ENCODE results near the gene DCXR. TPM values are rescaled to one million over a fixed set of nuclear protein-coding genes. Genes with fewer than 3 reads are reported as not detected.

DCXR gene
- total and polyA plus RNA-seq, 2 of the 13 experiments (the other 11 are each of a cell fraction or from before 2014, with no cell fraction given): 287 to 311 TPM

DNA sequence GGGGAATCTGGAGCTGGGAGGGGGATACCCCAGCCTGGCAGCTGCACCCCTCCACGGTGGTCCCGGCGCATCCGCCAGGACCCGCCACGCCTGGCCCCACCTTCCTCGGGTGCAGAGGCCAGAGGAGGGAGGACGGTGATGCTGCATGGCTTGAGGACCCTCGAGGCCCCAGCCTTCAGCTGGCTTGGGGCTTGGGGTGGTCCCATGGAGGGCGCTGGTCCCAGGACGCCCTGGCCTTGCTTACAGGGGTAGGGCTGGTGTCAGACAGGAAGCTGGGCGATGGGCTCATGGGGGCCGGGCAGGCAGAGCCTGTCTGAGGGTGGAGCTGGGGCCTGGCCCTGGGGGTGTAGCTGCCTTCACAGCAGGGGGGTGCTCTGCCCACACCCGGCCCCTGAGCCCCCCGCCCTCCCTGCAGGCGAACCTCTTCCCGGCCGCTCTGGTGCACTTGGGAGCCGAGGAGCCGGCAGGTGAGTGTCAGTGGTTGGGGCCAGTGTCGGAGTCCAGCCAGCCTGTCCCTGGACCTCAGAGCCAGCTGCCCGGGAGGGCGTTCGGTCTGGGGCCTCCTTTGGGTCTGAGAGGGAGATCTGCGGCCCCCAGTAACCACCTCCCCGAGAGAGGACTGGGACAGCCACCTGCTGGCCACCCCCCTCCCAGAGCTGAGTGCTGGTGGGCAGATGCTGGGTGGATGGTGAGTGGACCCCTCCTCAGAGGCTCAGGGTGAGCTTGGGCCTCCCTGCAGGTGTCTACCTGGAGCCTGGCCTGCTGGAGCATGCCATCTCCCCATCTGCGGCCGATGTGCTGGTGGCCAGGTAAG, 21.2 kb downstream of the DCXR start:
- no TSS peak for BruUV-seq (replicated peaks)
- in situ Hi-C loops (cut with HindIII; ENCODE audit: extremely low pct_ligation_motif_present, low pct_unique_long_range_greater_than_20kb): no loop called here
- Histone ChIP-seq H3K9me3 (ENCODE audit: low read length) (no peaks in the 10 kb centered on the region), H3K79me2 (ENCODE audit: insufficient read depth, low read length) (peaks cover 13% of the 10 kb centered on the region), H3K4me3 (replicated peaks in 1 of 3; ENCODE audit: insufficient read depth in 1 of 3, low read depth in 2 of 3, low read length in 3 of 3) (no peak overlapping the region), H2AFZ (ENCODE audit: low read length) (no peak overlapping the region), H3K27me3 (ENCODE audit: control insufficient read depth in 1 of 2, insufficient read depth in 2 of 2, low read length in 2 of 2) (no peaks in the 10 kb centered on the region), H3K9ac (ENCODE audit: insufficient read depth, low read depth, low read length) (peak overlapping the region; percentile 26; the same call in 1 of the 2 replicates), H3K36me3 (replicated peaks in 1 of 2; ENCODE audit: control insufficient read depth in 1 of 2, insufficient read depth in 2 of 2, low read length in 2 of 2) (peaks cover 24 to 31% of the 10 kb centered on the region in 2 experiments), H3K4me1 (ENCODE audit: insufficient read depth, low read length) (peaks cover 99% of the 10 kb centered on the region), H4K20me1 (ENCODE audit: insufficient read depth, low read length) (no peaks in the 10 kb centered on the region; the same call in 1 of the 2 replicates), H3K27ac (ENCODE audit: extremely low read length, insufficient read depth, low read length) (peak overlapping the region; percentile 68), H3K4me2 (ENCODE audit: low read depth, low read length) (no peak overlapping the region)
- POLR2A ChIA-PET: interaction anchor here (1.1 to 14.1 kb wide), 9 partner anchors 18 to 106 kb away, joined by 3 to 470 read pairs (median 6); partner anchors contain the start of genes DCXR and NOTUM
- ATAC-seq: no peak
- no peak for FAIRE-seq
- 87% methylated on average over 17 of the region's 28 CpGs for WGBS (ENCODE audit: low lambda C conversion rate)
- CTCF ChIA-PET (ENCODE audit: low intra/inter-chr PET ratio, low total read pairs): interaction anchor here (0.6 kb wide), 1 partner anchor 1355 kb away, joined by 3 read pairs; no protein-coding TSS in a partner anchor
- intact Hi-C loops (cut with micrococcal nuclease; ENCODE audit: unreplicated experiment): no loop called here
- no peak for DNase-seq (ENCODE audit: low spot score)
- TF ChIP-seq, protein P1, sequence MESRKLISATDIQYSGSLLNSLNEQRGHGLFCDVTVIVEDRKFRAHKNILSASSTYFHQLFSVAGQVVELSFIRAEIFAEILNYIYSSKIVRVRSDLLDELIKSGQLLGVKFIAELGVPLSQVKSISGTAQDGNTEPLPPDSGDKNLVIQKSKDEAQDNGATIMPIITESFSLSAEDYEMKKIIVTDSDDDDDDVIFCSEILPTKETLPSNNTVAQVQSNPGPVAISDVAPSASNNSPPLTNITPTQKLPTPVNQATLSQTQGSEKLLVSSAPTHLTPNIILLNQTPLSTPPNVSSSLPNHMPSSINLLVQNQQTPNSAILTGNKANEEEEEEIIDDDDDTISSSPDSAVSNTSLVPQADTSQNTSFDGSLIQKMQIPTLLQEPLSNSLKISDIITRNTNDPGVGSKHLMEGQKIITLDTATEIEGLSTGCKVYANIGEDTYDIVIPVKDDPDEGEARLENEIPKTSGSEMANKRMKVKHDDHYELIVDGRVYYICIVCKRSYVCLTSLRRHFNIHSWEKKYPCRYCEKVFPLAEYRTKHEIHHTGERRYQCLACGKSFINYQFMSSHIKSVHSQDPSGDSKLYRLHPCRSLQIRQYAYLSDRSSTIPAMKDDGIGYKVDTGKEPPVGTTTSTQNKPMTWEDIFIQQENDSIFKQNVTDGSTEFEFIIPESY (CRISPR knock-in tag; IDR thresholded peaks at IDR 0.05): peak; percentile 91
- TF ChIP-seq, protein P2, sequence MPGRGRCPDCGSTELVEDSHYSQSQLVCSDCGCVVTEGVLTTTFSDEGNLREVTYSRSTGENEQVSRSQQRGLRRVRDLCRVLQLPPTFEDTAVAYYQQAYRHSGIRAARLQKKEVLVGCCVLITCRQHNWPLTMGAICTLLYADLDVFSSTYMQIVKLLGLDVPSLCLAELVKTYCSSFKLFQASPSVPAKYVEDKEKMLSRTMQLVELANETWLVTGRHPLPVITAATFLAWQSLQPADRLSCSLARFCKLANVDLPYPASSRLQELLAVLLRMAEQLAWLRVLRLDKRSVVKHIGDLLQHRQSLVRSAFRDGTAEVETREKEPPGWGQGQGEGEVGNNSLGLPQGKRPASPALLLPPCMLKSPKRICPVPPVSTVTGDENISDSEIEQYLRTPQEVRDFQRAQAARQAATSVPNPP (CRISPR knock-in tag; IDR thresholded peaks at IDR 0.05): no peak
- 0 out of 2 replicates have a peak, but pooled peaks have one; percentile 39 for TF ChIP-seq REL (CRISPR knock-in tag; conservative IDR thresholded peaks at IDR 0.05)
- TF ChIP-seq HNF4A (CRISPR knock-in tag; IDR thresholded peaks at IDR 0.05): no peak
- no peak for TF ChIP-seq ZSCAN12 (CRISPR knock-in tag; IDR thresholded peaks at IDR 0.05)
- no peak for TF ChIP-seq FOXA3 (CRISPR knock-in tag; IDR thresholded peaks at IDR 0.05)
- peak; percentile 54; the same call in 1 of the 2 replicates for TF ChIP-seq NFKB2 (CRISPR knock-in tag; IDR thresholded peaks at IDR 0.05; ENCODE audit: borderline replicate concordance)
- TF ChIP-seq ZBTB7A (CRISPR knock-in tag; IDR thresholded peaks at IDR 0.05): peak; percentile 63
- TF ChIP-seq, protein P3, sequence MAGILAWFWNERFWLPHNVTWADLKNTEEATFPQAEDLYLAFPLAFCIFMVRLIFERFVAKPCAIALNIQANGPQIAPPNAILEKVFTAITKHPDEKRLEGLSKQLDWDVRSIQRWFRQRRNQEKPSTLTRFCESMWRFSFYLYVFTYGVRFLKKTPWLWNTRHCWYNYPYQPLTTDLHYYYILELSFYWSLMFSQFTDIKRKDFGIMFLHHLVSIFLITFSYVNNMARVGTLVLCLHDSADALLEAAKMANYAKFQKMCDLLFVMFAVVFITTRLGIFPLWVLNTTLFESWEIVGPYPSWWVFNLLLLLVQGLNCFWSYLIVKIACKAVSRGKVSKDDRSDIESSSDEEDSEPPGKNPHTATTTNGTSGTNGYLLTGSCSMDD (CRISPR knock-in tag; IDR thresholded peaks at IDR 0.05): no peak
- TF ChIP-seq HNRNPH1 (optimal IDR thresholded peaks at IDR 0.05; ENCODE audit: low read depth, low read length): no peak
- no peak for TF ChIP-seq ZNF367 (CRISPR knock-in tag; IDR thresholded peaks at IDR 0.05; ENCODE audit: borderline replicate concordance)
- TF ChIP-seq, protein P4, sequence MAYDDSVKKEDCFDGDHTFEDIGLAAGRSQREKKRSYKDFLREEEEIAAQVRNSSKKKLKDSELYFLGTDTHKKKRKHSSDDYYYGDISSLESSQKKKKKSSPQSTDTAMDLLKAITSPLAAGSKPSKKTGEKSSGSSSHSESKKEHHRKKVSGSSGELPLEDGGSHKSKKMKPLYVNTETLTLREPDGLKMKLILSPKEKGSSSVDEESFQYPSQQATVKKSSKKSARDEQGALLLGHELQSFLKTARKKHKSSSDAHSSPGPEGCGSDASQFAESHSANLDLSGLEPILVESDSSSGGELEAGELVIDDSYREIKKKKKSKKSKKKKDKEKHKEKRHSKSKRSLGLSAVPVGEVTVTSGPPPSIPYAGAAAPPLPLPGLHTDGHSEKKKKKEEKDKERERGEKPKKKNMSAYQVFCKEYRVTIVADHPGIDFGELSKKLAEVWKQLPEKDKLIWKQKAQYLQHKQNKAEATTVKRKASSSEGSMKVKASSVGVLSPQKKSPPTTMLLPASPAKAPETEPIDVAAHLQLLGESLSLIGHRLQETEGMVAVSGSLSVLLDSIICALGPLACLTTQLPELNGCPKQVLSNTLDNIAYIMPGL (CRISPR knock-in tag; IDR thresholded peaks at IDR 0.05; ENCODE audit: borderline replicate concordance in 1 of 2, low read depth in 1 of 2): no peak
- TF ChIP-seq ZC3H4 (CRISPR knock-in tag; IDR thresholded peaks at IDR 0.05; ENCODE audit: borderline replicate concordance): peak; percentile 26; the same call in 1 of the 2 replicates
- TF ChIP-seq, protein P5, sequence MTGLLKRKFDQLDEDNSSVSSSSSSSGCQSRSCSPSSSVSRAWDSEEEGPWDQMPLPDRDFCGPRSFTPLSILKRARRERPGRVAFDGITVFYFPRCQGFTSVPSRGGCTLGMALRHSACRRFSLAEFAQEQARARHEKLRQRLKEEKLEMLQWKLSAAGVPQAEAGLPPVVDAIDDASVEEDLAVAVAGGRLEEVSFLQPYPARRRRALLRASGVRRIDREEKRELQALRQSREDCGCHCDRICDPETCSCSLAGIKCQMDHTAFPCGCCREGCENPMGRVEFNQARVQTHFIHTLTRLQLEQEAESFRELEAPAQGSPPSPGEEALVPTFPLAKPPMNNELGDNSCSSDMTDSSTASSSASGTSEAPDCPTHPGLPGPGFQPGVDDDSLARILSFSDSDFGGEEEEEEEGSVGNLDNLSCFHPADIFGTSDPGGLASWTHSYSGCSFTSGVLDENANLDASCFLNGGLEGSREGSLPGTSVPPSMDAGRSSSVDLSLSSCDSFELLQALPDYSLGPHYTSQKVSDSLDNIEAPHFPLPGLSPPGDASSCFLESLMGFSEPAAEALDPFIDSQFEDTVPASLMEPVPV (CRISPR knock-in tag; IDR thresholded peaks at IDR 0.05): peak; percentile 72; the same call in 1 of the 2 replicates
- TF ChIP-seq ZNF3 (CRISPR knock-in tag; IDR thresholded peaks at IDR 0.05): no peak
